Osteocyte (in vitro differentiated cells): ENCODE results near the gene GABRB3. TPM values are rescaled to one million over a fixed set of nuclear protein-coding genes. Genes with fewer than 3 reads are reported as not detected.

Source experiments
- DNase-seq: peaks from one replicate; pipeline ENCODE4 v3.0.0; 2021; ENCODE audit warnings: mixed read lengths; ENCODE audit not compliant: unreplicated experiment; ENCODE audit errors: extremely low spot score
- H3K27ac Mint-ChIP-seq: one replicate; pipeline ENCODE4 v1.8.0; 2021; ENCODE audit warnings: mild to moderate bottlenecking, mixed read lengths; ENCODE audit not compliant: unreplicated experiment
- H3K27me3 Mint-ChIP-seq: one replicate; pipeline ENCODE4 v1.8.0; 2021; ENCODE audit warnings: mixed read lengths; ENCODE audit not compliant: unreplicated experiment
- H3K36me3 Mint-ChIP-seq: one replicate; pipeline ENCODE4 v1.8.0; 2021; ENCODE audit warnings: mixed read lengths; ENCODE audit not compliant: unreplicated experiment
- H3K4me1 Mint-ChIP-seq: one replicate; pipeline ENCODE4 v1.8.0; 2021; ENCODE audit warnings: mixed read lengths; ENCODE audit not compliant: unreplicated experiment
- H3K4me3 Mint-ChIP-seq: one replicate; pipeline ENCODE4 v1.8.0; 2021; ENCODE audit warnings: mild to moderate bottlenecking, moderate library complexity, mixed read lengths; ENCODE audit not compliant: unreplicated experiment
- H3K9me3 Mint-ChIP-seq: one replicate; pipeline ENCODE4 v1.8.0; 2021; ENCODE audit warnings: mixed read lengths; ENCODE audit not compliant: unreplicated experiment
- CTCF ChIP-seq: fragments of 200-600 bp; sonication (generic); IDR thresholded peaks from 2 replicates; pipeline ENCODE4 v1.5.0; 2021; ENCODE audit warnings: antibody characterized with exemption, mild to moderate bottlenecking, moderate library complexity
- total RNA-seq: library from RNA; stranded (reverse); gene quantifications from 2 replicates; pipeline ENCODE4 v1.2.1, GENCODE V29; 2021

The GABRB3 gene
- total RNA-seq, 1 donor from 2014 or later, result 7.4 TPM

- Mint-ChIP-seq H3K27ac (no peak overlapping the region), H3K9me3 (peaks cover 25% of the 10 kb centered on the region), H3K4me3 (no peak overlapping the region), H3K27me3 (no peaks in the 10 kb centered on the region), H3K36me3 (no peaks in the 10 kb centered on the region), H3K4me1 (no peaks in the 10 kb centered on the region)
- DNase-seq, result no peak
- TF ChIP-seq CTCF, result no peak
Measured at GRCh38 chr15:26521130-26521529, 251.7 kb downstream of the GABRB3 start.

DNA sequence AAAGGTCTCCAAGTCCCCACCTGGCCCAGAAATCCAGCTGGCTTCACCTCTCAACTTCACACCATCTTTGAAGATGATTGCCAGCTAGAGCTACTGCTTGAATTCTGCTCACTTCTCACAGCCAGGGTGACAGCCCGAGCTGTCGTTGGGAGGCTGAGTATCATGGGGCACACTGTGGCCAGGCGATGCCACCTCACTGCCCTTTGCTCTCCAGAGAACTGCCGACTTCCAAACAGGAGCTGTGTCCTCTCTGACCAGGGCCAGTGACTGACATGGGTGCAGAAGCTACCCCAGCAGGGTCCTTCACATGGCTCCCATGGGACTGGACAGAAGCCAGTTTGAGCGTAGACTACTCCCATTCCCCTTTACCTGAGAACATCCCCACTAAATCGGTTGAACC is 254.0 kb downstream of the GABRB3 start:
- no peaks in the 10 kb centered on the region for H3K27me3 Mint-ChIP-seq
- no peaks in the 10 kb centered on the region for H3K36me3 Mint-ChIP-seq
- TF ChIP-seq CTCF, result no peak
- H3K4me1 Mint-ChIP-seq, result no peaks in the 10 kb centered on the region
- DNase-seq, result no peak
- H3K27ac Mint-ChIP-seq, result no peak overlapping the region
- H3K9me3 Mint-ChIP-seq, result peaks cover 22% of the 10 kb centered on the region
- H3K4me3 Mint-ChIP-seq, result no peak overlapping the region

- Mint-ChIP-seq H3K27me3 (no peaks in the 10 kb centered on the region), H3K27ac (no peak overlapping the region), H3K4me3 (no peak overlapping the region), H3K4me1 (no peaks in the 10 kb centered on the region), H3K9me3 (peaks cover 29% of the 10 kb centered on the region), H3K36me3 (no peaks in the 10 kb centered on the region)
- no peak for TF ChIP-seq CTCF
- DNase-seq, result no peak
Measured at GRCh38 chr15:26516102-26516980, 256.5 kb downstream of the GABRB3 start.

- TF ChIP-seq CTCF, result no peak
- no peaks in the 10 kb centered on the region for H3K36me3 Mint-ChIP-seq
- no peaks in the 10 kb centered on the region for H3K4me1 Mint-ChIP-seq
- no peaks in the 10 kb centered on the region for H3K27me3 Mint-ChIP-seq
- H3K9me3 Mint-ChIP-seq, result peaks cover 28% of the 10 kb centered on the region
- DNase-seq, result no peak
- H3K27ac Mint-ChIP-seq, result no peak overlapping the region
- H3K4me3 Mint-ChIP-seq, result no peak overlapping the region
Measured at GRCh38 chr15:26504009-26504408, 268.9 kb downstream of the GABRB3 start.

Other genes starting within 250 kb of the GABRB3 start
- not detected in 2 replicates for gene GABRA5, start 94.0 kb upstream of the GABRB3 start, total RNA-seq
- gene GABRG3, start 198.1 kb upstream of the GABRB3 start, total RNA-seq, result 0.19 and 0.24 TPM in 2 replicates